Endothelial cell (in vitro differentiated cells): ENCODE results near the gene TCAF1. TPM values are rescaled to one million over a fixed set of nuclear protein-coding genes. Genes with fewer than 3 reads are reported as not detected.

Experiments used
- DNase-seq: peaks from one replicate; pipeline ENCODE4 v3.0.0; 2021; ENCODE audit warnings: low spot score
- H3K27ac Mint-ChIP-seq: one replicate; pipeline ENCODE4 v1.8.0; 2021; ENCODE audit warnings: mixed read lengths, inconsistent platforms; ENCODE audit not compliant: unreplicated experiment
- H3K27me3 Mint-ChIP-seq: one replicate; pipeline ENCODE4 v1.8.0; 2021; ENCODE audit warnings: mild to moderate bottlenecking, moderate library complexity, mixed read lengths, inconsistent platforms; ENCODE audit not compliant: unreplicated experiment
- H3K36me3 Mint-ChIP-seq: one replicate; pipeline ENCODE4 v1.8.0; 2021; ENCODE audit warnings: mild to moderate bottlenecking, low read depth, mixed read lengths, inconsistent platforms; ENCODE audit not compliant: unreplicated experiment
- H3K4me1 Mint-ChIP-seq: one replicate; pipeline ENCODE4 v1.8.0; 2021; ENCODE audit warnings: mild to moderate bottlenecking, mixed read lengths, inconsistent platforms; ENCODE audit not compliant: unreplicated experiment
- H3K4me3 Mint-ChIP-seq: one replicate; pipeline ENCODE4 v1.8.0; 2021; ENCODE audit warnings: mild to moderate bottlenecking, mixed read lengths, inconsistent platforms; ENCODE audit not compliant: unreplicated experiment
- H3K9me3 Mint-ChIP-seq: one replicate; pipeline ENCODE4 v1.8.0; 2021; ENCODE audit warnings: mixed read lengths, inconsistent platforms; ENCODE audit not compliant: unreplicated experiment
- CTCF ChIP-seq: fragments of 200-600 bp; sonication (generic); IDR thresholded peaks from one replicate; pipeline ENCODE4 v1.5.0; 2021; ENCODE audit warnings: antibody characterized with exemption; ENCODE audit not compliant: unreplicated experiment
- total RNA-seq: library from RNA; stranded (reverse); fragmentation: NEBNext Ultra II Directional; extraction: Animal tissue kit (Norgen Biotek cat#: 25700); gene quantifications from one replicate; pipeline ENCODE4 v1.2.1, GENCODE V29; 2021; ENCODE audit not compliant: unreplicated experiment

TCAF1 gene
- total RNA-seq, 1 donor from 2014 or later = 79.7 TPM

- Mint-ChIP-seq H3K4me3 (peak overlapping the region; percentile 99), H3K4me1 (peaks cover 25% of the 10 kb centered on the region), H3K27me3 (peaks cover 10% of the 10 kb centered on the region), H3K36me3 (peaks cover 5% of the 10 kb centered on the region), H3K27ac (peak overlapping the region; percentile 97), H3K9me3 (no peaks in the 10 kb centered on the region)
- DNase-seq = no peak
- no peak for TF ChIP-seq CTCF
Observed at GRCh38 chr7:143902332-143902899, 440 bp upstream of the TCAF1 start.

GRCh38 chr7:143901332-143901667 is 676 bp downstream of the TCAF1 start:
- TF ChIP-seq CTCF = no peak
- no peak for DNase-seq
- Mint-ChIP-seq H3K4me3 (peak overlapping the region; percentile 99), H3K9me3 (no peaks in the 10 kb centered on the region), H3K36me3 (peaks cover 5% of the 10 kb centered on the region), H3K4me1 (peaks cover 25% of the 10 kb centered on the region), H3K27me3 (peaks cover 10% of the 10 kb centered on the region), H3K27ac (peak overlapping the region; percentile 97)

GRCh38 chr7:143900230-143900766 is 1.7 kb downstream of the TCAF1 start:
- no peaks in the 10 kb centered on the region for H3K9me3 Mint-ChIP-seq
- no peak for DNase-seq
- no peak for TF ChIP-seq CTCF
- peaks cover 5% of the 10 kb centered on the region for H3K36me3 Mint-ChIP-seq
- H3K27me3 Mint-ChIP-seq = peaks cover 7% of the 10 kb centered on the region
- H3K4me1 Mint-ChIP-seq = peaks cover 22% of the 10 kb centered on the region
- peak overlapping the region; percentile 77 for H3K27ac Mint-ChIP-seq
- peak overlapping the region; percentile 99 for H3K4me3 Mint-ChIP-seq

- H3K4me3 Mint-ChIP-seq = no peak overlapping the region
- no peak for TF ChIP-seq CTCF
- no peak for DNase-seq
- H3K9me3 Mint-ChIP-seq = no peaks in the 10 kb centered on the region
- no peak overlapping the region for H3K27ac Mint-ChIP-seq
- H3K36me3 Mint-ChIP-seq = peaks cover 5% of the 10 kb centered on the region
- H3K27me3 Mint-ChIP-seq = peaks cover 5% of the 10 kb centered on the region
- peaks cover 19% of the 10 kb centered on the region for H3K4me1 Mint-ChIP-seq
Observed at GRCh38 chr7:143898810-143899209, 3.2 kb downstream of the TCAF1 start.

- Mint-ChIP-seq H3K4me3 (no peak overlapping the region), H3K27ac (no peak overlapping the region), H3K4me1 (peaks cover 19% of the 10 kb centered on the region), H3K9me3 (no peaks in the 10 kb centered on the region), H3K27me3 (peaks cover 5% of the 10 kb centered on the region), H3K36me3 (peaks cover 5% of the 10 kb centered on the region)
- DNase-seq = no peak
- TF ChIP-seq CTCF = no peak
Observed at GRCh38 chr7:143896667-143897066, 5.3 kb downstream of the TCAF1 start.
